Spleen (tissue), 11 donors: ENCODE data around the gene DIP2C. TPM values are rescaled to one million over a fixed set of nuclear protein-coding genes. Genes with fewer than 3 reads are reported as not detected.

Experiments used
- DNase-seq: peaks from one replicate; pipeline ENCODE4 v3.0.0-alpha.2; 2020
- H3K27ac ChIP-seq, 8 donors: fragments of 200-600 bp; sonication (generic) in 7 of 8; 1 replicate in 4 of 8; 2 replicates in 4 of 8; pipeline versions ENCODE4 v1.5.0 to v1.8.0; 2016 to 2021; ENCODE audit warnings: inconsistent platforms in 4 of 8, mild to moderate bottlenecking in 4 of 8, moderate library complexity in 1 of 8
- H3K27me3 ChIP-seq, 7 donors: fragments of 200-600 bp; sonication (generic) in 6 of 7; replicated peaks in 1 of 7; 1 replicate in 4 of 7; 2 replicates in 3 of 7; pipeline versions ENCODE4 v1.5.0 to v1.8.0; 2016 to 2021; ENCODE audit warnings: inconsistent platforms in 3 of 7, mild to moderate bottlenecking in 1 of 7
- H3K36me3 ChIP-seq, 6 donors: fragments of 200-600 bp; sonication (generic) in 5 of 6; 1 replicate in 4 of 6; 2 replicates in 2 of 6; pipeline versions ENCODE4 v1.5.0 to v1.8.0; 2016 to 2021; ENCODE audit warnings: inconsistent platforms in 2 of 6
- H3K4me1 ChIP-seq, 6 donors: fragments of 200-600 bp; sonication (generic) in 5 of 6; 1 replicate in 3 of 6; 2 replicates in 3 of 6; pipeline versions ENCODE4 v1.5.0 to v1.8.0; 2016 to 2021; ENCODE audit warnings: inconsistent platforms in 3 of 6
- H3K4me3 ChIP-seq, 8 donors: fragments of 200-600 bp; sonication (generic) in 7 of 8; 1 replicate in 4 of 8; 2 replicates in 4 of 8; pipeline versions ENCODE4 v1.5.0 to v1.8.0; 2016 to 2021; ENCODE audit warnings: inconsistent platforms in 4 of 8, mild to moderate bottlenecking in 4 of 8, moderate library complexity in 2 of 8
- H3K9me3 ChIP-seq, 8 donors: fragments of 200-600 bp; sonication (generic) in 7 of 8; 1 replicate in 4 of 8; 2 replicates in 4 of 8; pipeline versions ENCODE4 v1.5.0 to v1.8.0; 2016 to 2021; ENCODE audit warnings: inconsistent platforms in 4 of 8
- POLR2A ChIP-seq, 3 donors: fragments of 450-650 bp; IDR thresholded peaks; one replicate each; pipeline ENCODE4 v1.5.1; 2017; ENCODE audit warnings: antibody characterized with exemption in 3 of 3, mild to moderate bottlenecking in 1 of 3
- POLR2AphosphoS5 ChIP-seq, 3 donors: sonication (generic); formaldehyde crosslinking; IDR thresholded peaks; one replicate each; pipeline ENCODE4 v1.5.1; 2017; ENCODE audit warnings: antibody characterized with exemption in 3 of 3
- WGBS, 5 donors: extraction: QIAGEN DNeasy Blood & Tissue Kit in 3 of 5; methylation state at CpG; one replicate each; pipeline versions ENCODE4 v1.1.5 to v1.1.7; 2013 to 2018; 5-methylcytosine and 5-hydroxymethylcytosine counted together
- intact Hi-C: fragments of 100-400 bp; cut with DNase I; formaldehyde crosslinking; loops from one replicate; pipeline ENCODE4 v1.15.0; 2023; ENCODE audit warnings: low total_unique reads
- polyA plus RNA-seq, 3 donors: library from polyadenylated mRNA; stranded (reverse); fragments of 200-250 nt; gene quantifications; one replicate each; pipeline ENCODE4 v1.2.1, GENCODE V29; 2013
- total RNA-seq, 7 donors: library from RNA; depleted of rRNA in 3 of 7; stranded (reverse); fragments of >200 nt in 3 of 7; fragmentation: NEBNext Ultra II Directional in 4 of 7; extraction: Animal tissue kit (Norgen Biotek cat#: 25700) in 4 of 7; gene quantifications; one replicate each; pipeline versions ENCODE4 v1.1.0 to v1.2.1, GENCODE V29; 2016 to 2021
- TF ChIP-seq, protein P1 (sequence below), 11 experiments: fragments of 200-600 bp in 7 of 11; fragments of 450-650 bp in 4 of 11; sonication (generic) in 4 of 11; IDR thresholded peaks in 8 of 11; conservative IDR thresholded peaks in 3 of 11; 1 replicate in 7 of 11; 2 replicates in 4 of 11; pipeline versions ENCODE4 v1.4.0 to v1.8.0; 2016 to 2021; ENCODE audit warnings: antibody characterized with exemption in 11 of 11, inconsistent platforms in 4 of 11, mild to moderate bottlenecking in 1 of 11
- donor health status: healthy with polysubstance abuse.
- donor health status: DM: no; HTN: no; CAD: no; lungs with moderate emphysema.
- donor health status: DM: no; HTN: no; CAD: no.
- donor health status: Bipolar disorder and iron deficiency.
- donor health status: healthy.
- donor health status: DM: no; HTN: no; CAD: no.
- donor health status: DM: yes; HTN: yes; CAD: no.

Gene DIP2C
- total and polyA plus RNA-seq, 10 donors = 2.2 to 13.1 (median 9.0) TPM

- no peak overlapping the region for H3K27ac ChIP-seq
- peaks cover 0 to 22% (median 4%) of the 10 kb centered on the region in 6 donors for H3K36me3 ChIP-seq
- H3K27me3 ChIP-seq = no peaks in the 10 kb centered on the region
- DNase-seq = no peak
- TF ChIP-seq, protein P1, sequence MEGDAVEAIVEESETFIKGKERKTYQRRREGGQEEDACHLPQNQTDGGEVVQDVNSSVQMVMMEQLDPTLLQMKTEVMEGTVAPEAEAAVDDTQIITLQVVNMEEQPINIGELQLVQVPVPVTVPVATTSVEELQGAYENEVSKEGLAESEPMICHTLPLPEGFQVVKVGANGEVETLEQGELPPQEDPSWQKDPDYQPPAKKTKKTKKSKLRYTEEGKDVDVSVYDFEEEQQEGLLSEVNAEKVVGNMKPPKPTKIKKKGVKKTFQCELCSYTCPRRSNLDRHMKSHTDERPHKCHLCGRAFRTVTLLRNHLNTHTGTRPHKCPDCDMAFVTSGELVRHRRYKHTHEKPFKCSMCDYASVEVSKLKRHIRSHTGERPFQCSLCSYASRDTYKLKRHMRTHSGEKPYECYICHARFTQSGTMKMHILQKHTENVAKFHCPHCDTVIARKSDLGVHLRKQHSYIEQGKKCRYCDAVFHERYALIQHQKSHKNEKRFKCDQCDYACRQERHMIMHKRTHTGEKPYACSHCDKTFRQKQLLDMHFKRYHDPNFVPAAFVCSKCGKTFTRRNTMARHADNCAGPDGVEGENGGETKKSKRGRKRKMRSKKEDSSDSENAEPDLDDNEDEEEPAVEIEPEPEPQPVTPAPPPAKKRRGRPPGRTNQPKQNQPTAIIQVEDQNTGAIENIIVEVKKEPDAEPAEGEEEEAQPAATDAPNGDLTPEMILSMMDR (IDR thresholded peaks at IDR 0.05 in 8 of 11, conservative IDR thresholded peaks at IDR 0.05 in 3 of 11) = no peak
- TF ChIP-seq POLR2AphosphoS5 (IDR thresholded peaks at IDR 0.05) = no peak
- TF ChIP-seq POLR2A (IDR thresholded peaks at IDR 0.05) = no peak
- no peaks in the 10 kb centered on the region for H3K9me3 ChIP-seq
- peaks cover 0 to 27% (median 5%) of the 10 kb centered on the region in 6 donors for H3K4me1 ChIP-seq
- WGBS, 5 donors = 90 to 92% (median 92%) methylated on average over 21 of the region's 21 CpGs
- no peak overlapping the region for H3K4me3 ChIP-seq
- intact Hi-C loops = no loop called here
These were observed 296.8 kb downstream of the DIP2C start for GRCh38 chr10:392705-393037.

GRCh38 chr10:391847-392704 lies 297.4 kb downstream of the DIP2C start:
- peaks cover 0 to 26% (median 4%) of the 10 kb centered on the region in 6 donors for H3K36me3 ChIP-seq
- no peaks in the 10 kb centered on the region for H3K27me3 ChIP-seq
- 89 to 92% (median 91%) methylated on average over 27 of the region's 27 CpGs for WGBS, 5 donors
- no peak overlapping the region for H3K27ac ChIP-seq
- intact Hi-C loops = no loop called here
- no peaks in the 10 kb centered on the region for H3K9me3 ChIP-seq
- TF ChIP-seq POLR2AphosphoS5 (IDR thresholded peaks at IDR 0.05) (no peak), POLR2A (IDR thresholded peaks at IDR 0.05) (no peak)
- TF ChIP-seq, protein P1 (IDR thresholded peaks at IDR 0.05 in 8 of 11, conservative IDR thresholded peaks at IDR 0.05 in 3 of 11) = no peak
- H3K4me3 ChIP-seq = no peak overlapping the region
- DNase-seq = no peak
- H3K4me1 ChIP-seq = peaks cover 0 to 28% (median 5%) of the 10 kb centered on the region in 6 donors

GRCh38 chr10:391305-391704 lies 298.2 kb downstream of the DIP2C start:
- Histone ChIP-seq H3K4me1 (peaks cover 0 to 20% (median 3%) of the 10 kb centered on the region in 6 donors), H3K36me3 (peaks cover 0 to 33% (median 4%) of the 10 kb centered on the region in 6 donors), H3K9me3 (no peaks in the 10 kb centered on the region), H3K27ac (no peak overlapping the region), H3K27me3 (no peaks in the 10 kb centered on the region), H3K4me3 (no peak overlapping the region)
- TF ChIP-seq POLR2AphosphoS5 (IDR thresholded peaks at IDR 0.05) (no peak), POLR2A (IDR thresholded peaks at IDR 0.05) (no peak)
- TF ChIP-seq, protein P1 (IDR thresholded peaks at IDR 0.05 in 8 of 11, conservative IDR thresholded peaks at IDR 0.05 in 3 of 11) = no peak
- 77 to 87% (median 83%) methylated on average over 9 of the region's 9 CpGs for WGBS, 5 donors
- DNase-seq = no peak
- intact Hi-C loops = no loop called here

- H3K4me3 ChIP-seq = no peak overlapping the region
- H3K36me3 ChIP-seq = peaks cover 0 to 41% (median 4%) of the 10 kb centered on the region in 6 donors
- no peak overlapping the region for H3K27ac ChIP-seq
- intact Hi-C loops = no loop called here
- peaks cover 0 to 15% (median 3%) of the 10 kb centered on the region in 6 donors for H3K4me1 ChIP-seq
- 89 to 96% (median 93%) methylated on average over 30 to 32 of the region's 32 CpGs for WGBS, 5 donors
- no peak for DNase-seq
- no peaks in the 10 kb centered on the region for H3K9me3 ChIP-seq
- TF ChIP-seq, protein P1 (IDR thresholded peaks at IDR 0.05 in 8 of 11, conservative IDR thresholded peaks at IDR 0.05 in 3 of 11) = no peak
- no peak for TF ChIP-seq POLR2AphosphoS5 (IDR thresholded peaks at IDR 0.05)
- no peak for TF ChIP-seq POLR2A (IDR thresholded peaks at IDR 0.05)
- H3K27me3 ChIP-seq = no peaks in the 10 kb centered on the region
These were observed 298.9 kb downstream of the DIP2C start for GRCh38 chr10:390449-391100.
